ENCODE measurements around the gene LYPD6. TPM values are rescaled to one million over a fixed set of nuclear protein-coding genes. Genes with fewer than 3 reads are reported as not detected.

The LYPD6 gene
- total and polyA plus RNA-seq, 4 donors, result 0.15 to 0.42 (median 0.23) TPM

GRCh38 chr2:149466635-149467034, 136.2 kb downstream of the LYPD6 start (continued):
- TF ChIP-seq ZBTB33 (IDR thresholded peaks at IDR 0.05), result no peak

GRCh38 chr2:149467436-149467835, 137.0 kb downstream of the LYPD6 start:
- H3K9ac ChIP-seq (ENCODE audit: low read depth in 1 of 2, low read length in 2 of 2), result no peak overlapping the region
- no peak overlapping the region for H3K27ac ChIP-seq (ENCODE audit: low read depth in 1 of 2, low read length in 2 of 2)
- H3K4me1 ChIP-seq (ENCODE audit: control insufficient read depth in 4 of 4, insufficient read depth in 4 of 4, low read length in 3 of 4), result no peaks in the 10 kb centered on the region
- H3K36me3 ChIP-seq (ENCODE audit: control insufficient read depth in 4 of 4, insufficient read depth in 3 of 4, low read depth in 1 of 4, low read length in 3 of 4), result no peaks in the 10 kb centered on the region
- no peak overlapping the region for H3K4me3 ChIP-seq (ENCODE audit: low read depth in 1 of 3, low read length in 3 of 3)
- TF ChIP-seq FOXA2 (IDR thresholded peaks at IDR 0.05) (no peak), CTCF (IDR thresholded peaks at IDR 0.05; ENCODE audit: low read depth, low read length, missing input control) (no peak), TAF1 (conservative IDR thresholded peaks at IDR 0.05) (no peak), HNF4A (conservative IDR thresholded peaks at IDR 0.05) (no peak), HNF4G (IDR thresholded peaks at IDR 0.05) (no peak), JUND (IDR thresholded peaks at IDR 0.05) (no peak), GABPA (IDR thresholded peaks at IDR 0.05 in 1 of 2, conservative IDR thresholded peaks at IDR 0.05 in 1 of 2) (no peak), EGR1 (IDR thresholded peaks at IDR 0.05; ENCODE audit: low read depth in 2 of 2) (no peak), RXRA (IDR thresholded peaks at IDR 0.05) (no peak), ATF3 (IDR thresholded peaks at IDR 0.05) (no peak), YY1 (IDR thresholded peaks at IDR 0.05) (no peak), SP1 (IDR thresholded peaks at IDR 0.05) (no peak), NR2F2 (IDR thresholded peaks at IDR 0.05) (no peak), FOXA1 (IDR thresholded peaks at IDR 0.05) (no peak), REST (IDR thresholded peaks at IDR 0.05) (no peak), ZBTB33 (IDR thresholded peaks at IDR 0.05) (no peak), MAX (IDR thresholded peaks at IDR 0.05) (no peak), RAD21 (IDR thresholded peaks at IDR 0.05) (no peak)
- no peaks in the 10 kb centered on the region for H3K9me3 ChIP-seq (ENCODE audit: control insufficient read depth in 4 of 4, low read length in 3 of 4)
- no peaks in the 10 kb centered on the region for H3K27me3 ChIP-seq (ENCODE audit: control insufficient read depth in 4 of 4, insufficient read depth in 4 of 4, low read length in 3 of 4)
- WGBS, result 91% methylated on average over 2 of the region's 2 CpGs
- DNase-seq (ENCODE audit: low spot score), result no peak

All from liver (tissue), 9 donors.